Caco-2 (cell line): Measurements from ENCODE around the gene CDC14A. TPM values are rescaled to one million over a fixed set of nuclear protein-coding genes. Genes with fewer than 3 reads are reported as not detected.

Experiments used
- BruUV-seq: library from RNA; stranded (reverse); fragments of 400-500 nt; replicated peaks from 2 replicates; lab custom pipeline; 2021; lab: Mats Ljungman, UMichigan
- CTCF ChIA-PET: fragments of 300-600 bp; sonication (Branson Sonifier 250); formaldehyde crosslinking; loops from one replicate; lab custom pipeline; 2022; ENCODE audit warnings: antibody characterized with exemption; lab: Charles Lee
- POLR2A ChIA-PET: fragments of 300-600 bp; sonication (Branson Sonifier 250); formaldehyde crosslinking; loops from one replicate; lab custom pipeline; 2022; ENCODE audit warnings: antibody characterized with exemption; lab: Charles Lee
- DNase-seq, 2 experiments: peaks; one replicate each; pipeline versions ENCODE4 v3.0.0 to v3.0.0-alpha.2; 2020 to 2022
- H3K27me3 ChIP-seq: replicated peaks from 2 replicates; pipeline ENCODE4 v1.6.0; 2011; ENCODE audit warnings: low read length; ENCODE audit not compliant: control insufficient read depth, insufficient read depth
- H3K36me3 ChIP-seq: 2 replicates; pipeline ENCODE4 v1.5.1; 2011; ENCODE audit warnings: low read length; ENCODE audit not compliant: control insufficient read depth, insufficient read depth
- H3K4me1 ChIP-seq: fragments of 250-450 bp; sonication (Bioruptor Pico); 2 replicates; pipeline ENCODE4 v1.5.1; 2020; ENCODE audit warnings: mild to moderate bottlenecking
- H3K4me3 ChIP-seq: 2 replicates; pipeline ENCODE4 v1.5.1; 2011; ENCODE audit warnings: low read depth, mild to moderate bottlenecking, control low read depth, low read length
- H3K9me3 ChIP-seq: fragments of 250-450 bp; sonication (Bioruptor Pico); 2 replicates; pipeline ENCODE4 v1.5.1; 2020; ENCODE audit warnings: mild to moderate bottlenecking, moderate library complexity
- H3K27ac Mint-ChIP-seq: one replicate; pipeline ENCODE4 v1.8.0; 2022; ENCODE audit warnings: mixed read lengths; ENCODE audit not compliant: unreplicated experiment
- H3K27me3 Mint-ChIP-seq: one replicate; pipeline ENCODE4 v1.8.0; 2022; ENCODE audit warnings: mixed read lengths; ENCODE audit not compliant: insufficient read depth, unreplicated experiment
- H3K36me3 Mint-ChIP-seq: one replicate; pipeline ENCODE4 v1.8.0; 2022; ENCODE audit warnings: mild to moderate bottlenecking, mixed read lengths; ENCODE audit not compliant: insufficient read depth, unreplicated experiment
- H3K4me1 Mint-ChIP-seq: one replicate; pipeline ENCODE4 v1.8.0; 2022; ENCODE audit warnings: low read depth, mixed read lengths; ENCODE audit not compliant: unreplicated experiment
- H3K4me3 Mint-ChIP-seq: one replicate; pipeline ENCODE4 v1.8.0; 2022; ENCODE audit warnings: mild to moderate bottlenecking, moderate library complexity, mixed read lengths; ENCODE audit not compliant: unreplicated experiment
- H3K9me3 Mint-ChIP-seq: one replicate; pipeline ENCODE4 v1.8.0; 2022; ENCODE audit warnings: mixed read lengths; ENCODE audit not compliant: unreplicated experiment
- intact Hi-C: fragments of 100-400 bp; cut with micrococcal nuclease; formaldehyde crosslinking; loops from one replicate; pipeline ENCODE4 v1.10.0; 2022; ENCODE audit not compliant: unreplicated experiment
- total RNA-seq: library from RNA; stranded (reverse); gene quantifications from 2 replicates; pipeline ENCODE4 v1.2.3, GENCODE V29; 2022
- TF ChIP-seq, protein P1 (sequence below), 2 experiments: fragments of 200-600 bp in 1 of 2; IDR thresholded peaks; 1 replicate in 1 of 2; 2 replicates in 1 of 2; pipeline versions ENCODE4 v1.5.1 to v1.8.0; 2011 to 2022; ENCODE audit warnings: antibody characterized with exemption in 1 of 2, control low read depth in 1 of 2, inconsistent platforms in 1 of 2, low read depth in 1 of 2, low read length in 1 of 2, mild to moderate bottlenecking in 1 of 2, moderate library complexity in 1 of 2; ENCODE audit not compliant: insufficient read depth in 1 of 2, severe bottlenecking in 1 of 2, unreplicated experiment in 1 of 2

The CDC14A gene
- total RNA-seq, 1 experiment from 2014 or later = 7.3 TPM

DNA sequence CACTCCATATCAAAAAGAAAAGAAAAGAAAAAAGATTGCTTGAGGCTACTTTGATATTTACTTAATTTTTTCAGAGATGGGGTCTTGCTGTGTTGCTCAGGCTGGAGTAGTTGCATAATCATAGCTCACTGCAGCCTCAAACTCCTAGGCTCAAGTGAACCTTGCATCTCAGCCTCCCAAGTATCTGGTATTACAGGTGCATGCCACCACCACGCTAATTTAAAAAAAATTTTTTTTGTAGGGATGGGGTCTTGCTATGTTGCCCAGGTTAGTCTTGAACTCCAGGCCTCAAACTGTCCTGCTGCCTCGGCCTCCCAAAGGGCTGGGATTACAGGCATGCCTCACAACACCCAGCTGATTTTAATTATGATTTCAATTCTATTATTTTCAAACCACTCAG, 48.1 kb upstream of the CDC14A start:
- no TSS peak for BruUV-seq
- no peaks in the 10 kb centered on the region for H3K9me3 ChIP-seq
- no peaks in the 10 kb centered on the region for H3K27me3 ChIP-seq
- Mint-ChIP-seq H3K27ac (no peak overlapping the region), H3K4me3 (no peak overlapping the region), H3K27me3 (no peaks in the 10 kb centered on the region), H3K4me1 (no peaks in the 10 kb centered on the region), H3K36me3 (no peaks in the 10 kb centered on the region), H3K9me3 (no peaks in the 10 kb centered on the region)
- no peaks in the 10 kb centered on the region for H3K4me1 ChIP-seq
- CTCF ChIA-PET = no interaction called here
- intact Hi-C loops = no loop called here
- no peaks in the 10 kb centered on the region for H3K36me3 ChIP-seq
- POLR2A ChIA-PET = no interaction called here
- DNase-seq = no peak
- H3K4me3 ChIP-seq = no peak overlapping the region
- TF ChIP-seq, protein P1, sequence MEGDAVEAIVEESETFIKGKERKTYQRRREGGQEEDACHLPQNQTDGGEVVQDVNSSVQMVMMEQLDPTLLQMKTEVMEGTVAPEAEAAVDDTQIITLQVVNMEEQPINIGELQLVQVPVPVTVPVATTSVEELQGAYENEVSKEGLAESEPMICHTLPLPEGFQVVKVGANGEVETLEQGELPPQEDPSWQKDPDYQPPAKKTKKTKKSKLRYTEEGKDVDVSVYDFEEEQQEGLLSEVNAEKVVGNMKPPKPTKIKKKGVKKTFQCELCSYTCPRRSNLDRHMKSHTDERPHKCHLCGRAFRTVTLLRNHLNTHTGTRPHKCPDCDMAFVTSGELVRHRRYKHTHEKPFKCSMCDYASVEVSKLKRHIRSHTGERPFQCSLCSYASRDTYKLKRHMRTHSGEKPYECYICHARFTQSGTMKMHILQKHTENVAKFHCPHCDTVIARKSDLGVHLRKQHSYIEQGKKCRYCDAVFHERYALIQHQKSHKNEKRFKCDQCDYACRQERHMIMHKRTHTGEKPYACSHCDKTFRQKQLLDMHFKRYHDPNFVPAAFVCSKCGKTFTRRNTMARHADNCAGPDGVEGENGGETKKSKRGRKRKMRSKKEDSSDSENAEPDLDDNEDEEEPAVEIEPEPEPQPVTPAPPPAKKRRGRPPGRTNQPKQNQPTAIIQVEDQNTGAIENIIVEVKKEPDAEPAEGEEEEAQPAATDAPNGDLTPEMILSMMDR (IDR thresholded peaks at IDR 0.05; ENCODE audit: insufficient read depth in 1 of 2, low read depth in 1 of 2, low read length in 1 of 2, severe bottlenecking in 1 of 2, unreplicated experiment in 1 of 2) = no peak

DNA sequence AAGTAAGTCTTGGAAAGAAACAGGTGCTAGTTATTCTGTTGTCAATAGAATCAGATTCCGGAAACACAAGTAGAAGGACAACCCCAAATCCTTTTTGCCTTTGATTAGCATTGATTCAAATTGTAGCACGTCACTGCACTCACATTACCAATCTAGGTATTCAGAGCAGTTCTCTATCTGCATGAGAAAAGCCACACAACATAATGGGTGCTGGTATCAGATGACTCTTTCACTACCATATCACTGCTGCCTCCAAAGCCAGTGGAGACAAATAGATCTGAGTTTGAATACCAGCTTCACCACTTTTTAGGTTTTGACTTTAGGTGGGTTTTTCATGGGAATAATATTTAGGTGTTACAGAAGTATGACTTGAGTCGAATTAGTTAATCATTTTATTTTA, 47.4 kb upstream of the CDC14A start:
- H3K4me3 Mint-ChIP-seq = no peak overlapping the region
- no peaks in the 10 kb centered on the region for H3K27me3 Mint-ChIP-seq
- Histone ChIP-seq H3K36me3 (no peaks in the 10 kb centered on the region), H3K4me3 (no peak overlapping the region), H3K9me3 (no peaks in the 10 kb centered on the region), H3K4me1 (no peaks in the 10 kb centered on the region), H3K27me3 (no peaks in the 10 kb centered on the region)
- no peak for DNase-seq
- H3K9me3 Mint-ChIP-seq = no peaks in the 10 kb centered on the region
- H3K27ac Mint-ChIP-seq = no peak overlapping the region
- intact Hi-C loops = no loop called here
- TF ChIP-seq, protein P1 (IDR thresholded peaks at IDR 0.05; ENCODE audit: insufficient read depth in 1 of 2, low read depth in 1 of 2, low read length in 1 of 2, severe bottlenecking in 1 of 2, unreplicated experiment in 1 of 2) = no peak
- no TSS peak for BruUV-seq
- no peaks in the 10 kb centered on the region for H3K4me1 Mint-ChIP-seq
- ChIA-PET POLR2A (no interaction called here), CTCF (no interaction called here)
- no peaks in the 10 kb centered on the region for H3K36me3 Mint-ChIP-seq

DNA sequence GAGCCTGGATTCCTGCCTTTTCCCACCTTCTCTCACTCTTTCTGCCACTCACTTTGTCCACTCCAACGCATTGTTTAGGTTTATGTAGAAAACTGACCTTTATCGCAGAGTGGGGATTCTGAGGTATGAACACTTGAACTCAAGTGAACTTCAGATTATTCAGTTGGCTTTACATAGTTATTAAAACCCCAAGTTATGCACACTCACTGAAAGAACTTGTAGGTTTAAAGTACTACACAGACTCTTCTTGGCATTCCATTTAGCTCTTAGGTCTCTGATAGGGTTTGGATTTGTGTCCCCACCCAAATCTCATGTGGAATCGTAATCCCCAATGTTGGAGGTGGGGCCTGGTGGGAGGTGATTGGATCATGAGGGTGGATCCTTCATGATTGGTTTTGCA, 46.4 kb upstream of the CDC14A start:
- Mint-ChIP-seq H3K27me3 (no peaks in the 10 kb centered on the region), H3K4me3 (no peak overlapping the region), H3K4me1 (no peaks in the 10 kb centered on the region), H3K36me3 (no peaks in the 10 kb centered on the region), H3K9me3 (no peaks in the 10 kb centered on the region), H3K27ac (no peak overlapping the region)
- Histone ChIP-seq H3K36me3 (no peaks in the 10 kb centered on the region), H3K4me1 (no peaks in the 10 kb centered on the region), H3K27me3 (no peaks in the 10 kb centered on the region), H3K4me3 (no peak overlapping the region), H3K9me3 (no peaks in the 10 kb centered on the region)
- no TSS peak for BruUV-seq
- TF ChIP-seq, protein P1 (IDR thresholded peaks at IDR 0.05; ENCODE audit: insufficient read depth in 1 of 2, low read depth in 1 of 2, low read length in 1 of 2, severe bottlenecking in 1 of 2, unreplicated experiment in 1 of 2) = no peak
- ChIA-PET CTCF (no interaction called here), POLR2A (no interaction called here)
- intact Hi-C loops = no loop called here
- DNase-seq = no peak
